22Rv1 (cell line): ENCODE data around the gene DYRK3.

Source experiments
- H3K27ac ChIP-seq: fragments of 450-650 bp; 2 replicates; pipeline ENCODE4 v1.5.1; 2017
- ZFX ChIP-seq: fragments of 450-650 bp; IDR thresholded peaks from 2 replicates; pipeline ENCODE4 v1.6.1; 2017; ENCODE audit warnings: antibody characterized with exemption, borderline replicate concordance
- TF ChIP-seq, protein P1 (sequence below): fragments of 450-650 bp; IDR thresholded peaks from 2 replicates; pipeline ENCODE4 v1.5.1; 2017; ENCODE audit warnings: mild to moderate bottlenecking

DYRK3 gene

DNA sequence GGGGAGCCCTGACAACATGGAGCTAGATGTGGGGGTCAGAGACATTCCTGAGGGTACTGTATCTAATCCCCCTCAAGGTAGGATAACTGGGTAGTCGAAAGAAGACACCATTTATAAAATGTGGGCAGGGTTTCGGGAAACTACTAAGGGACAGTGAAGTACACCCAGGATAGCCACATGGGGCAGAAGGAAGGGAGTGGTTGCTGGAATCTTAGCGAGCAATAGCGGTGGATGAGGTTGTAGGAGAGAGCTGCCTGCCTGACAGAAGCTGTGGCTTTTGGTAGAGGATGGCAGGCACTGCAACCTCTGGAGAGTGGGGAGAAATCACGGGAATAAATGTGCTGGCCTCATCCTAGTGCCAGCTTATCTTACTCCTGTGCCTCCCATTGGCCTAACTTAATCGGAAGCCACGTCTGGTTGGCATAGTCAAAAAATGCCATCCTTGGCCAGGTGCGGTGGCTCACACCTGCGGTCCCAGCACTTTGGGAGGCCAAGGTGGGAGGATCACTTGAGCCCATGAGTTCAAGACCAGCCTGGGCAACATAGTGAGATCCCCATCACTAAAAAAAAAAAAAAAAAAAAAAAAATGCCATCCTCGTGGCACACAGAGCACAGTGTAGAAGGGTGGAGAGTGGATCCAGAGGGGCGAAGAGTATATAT, 26.0 kb downstream of the DYRK3 start:
- H3K27ac ChIP-seq = no peak overlapping the region
- no peak for TF ChIP-seq ZFX
- TF ChIP-seq, protein P1, sequence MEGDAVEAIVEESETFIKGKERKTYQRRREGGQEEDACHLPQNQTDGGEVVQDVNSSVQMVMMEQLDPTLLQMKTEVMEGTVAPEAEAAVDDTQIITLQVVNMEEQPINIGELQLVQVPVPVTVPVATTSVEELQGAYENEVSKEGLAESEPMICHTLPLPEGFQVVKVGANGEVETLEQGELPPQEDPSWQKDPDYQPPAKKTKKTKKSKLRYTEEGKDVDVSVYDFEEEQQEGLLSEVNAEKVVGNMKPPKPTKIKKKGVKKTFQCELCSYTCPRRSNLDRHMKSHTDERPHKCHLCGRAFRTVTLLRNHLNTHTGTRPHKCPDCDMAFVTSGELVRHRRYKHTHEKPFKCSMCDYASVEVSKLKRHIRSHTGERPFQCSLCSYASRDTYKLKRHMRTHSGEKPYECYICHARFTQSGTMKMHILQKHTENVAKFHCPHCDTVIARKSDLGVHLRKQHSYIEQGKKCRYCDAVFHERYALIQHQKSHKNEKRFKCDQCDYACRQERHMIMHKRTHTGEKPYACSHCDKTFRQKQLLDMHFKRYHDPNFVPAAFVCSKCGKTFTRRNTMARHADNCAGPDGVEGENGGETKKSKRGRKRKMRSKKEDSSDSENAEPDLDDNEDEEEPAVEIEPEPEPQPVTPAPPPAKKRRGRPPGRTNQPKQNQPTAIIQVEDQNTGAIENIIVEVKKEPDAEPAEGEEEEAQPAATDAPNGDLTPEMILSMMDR = no peak

GRCh38 chr1:206662396-206663092, 27.2 kb downstream of the DYRK3 start:
- no peak overlapping the region for H3K27ac ChIP-seq
- TF ChIP-seq ZFX = no peak
- TF ChIP-seq, protein P1 = no peak

DNA sequence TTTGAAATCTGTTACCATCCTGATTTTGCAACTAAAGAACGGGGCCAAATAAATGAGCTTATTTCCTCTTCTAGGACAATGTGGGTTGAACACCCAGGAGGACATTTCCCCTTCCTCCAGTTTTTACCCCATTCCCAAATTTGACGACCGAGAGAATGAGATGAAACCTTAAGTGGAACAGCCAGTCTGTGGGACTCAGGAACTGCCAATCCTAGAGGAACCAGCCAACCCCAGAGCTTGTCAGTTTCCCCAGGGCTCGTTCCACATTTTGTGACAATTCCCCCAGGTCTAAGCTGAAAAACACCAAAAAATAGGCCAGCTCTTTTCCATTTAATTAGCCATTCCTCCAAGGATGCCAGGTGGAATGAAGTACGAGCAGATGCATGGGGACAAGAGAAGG, 28.0 kb downstream of the DYRK3 start:
- TF ChIP-seq, protein P1 = no peak
- TF ChIP-seq ZFX = no peak
- H3K27ac ChIP-seq = no peak overlapping the region

GRCh38 chr1:206663832-206664652, 28.7 kb downstream of the DYRK3 start:
- TF ChIP-seq, protein P1 = peak; percentile 95
- no peak for TF ChIP-seq ZFX
- H3K27ac ChIP-seq = no peak overlapping the region

GRCh38 chr1:206664740-206665139, 29.4 kb downstream of the DYRK3 start:
- H3K27ac ChIP-seq = no peak overlapping the region
- TF ChIP-seq ZFX = no peak
- TF ChIP-seq, protein P1 = no peak

DNA sequence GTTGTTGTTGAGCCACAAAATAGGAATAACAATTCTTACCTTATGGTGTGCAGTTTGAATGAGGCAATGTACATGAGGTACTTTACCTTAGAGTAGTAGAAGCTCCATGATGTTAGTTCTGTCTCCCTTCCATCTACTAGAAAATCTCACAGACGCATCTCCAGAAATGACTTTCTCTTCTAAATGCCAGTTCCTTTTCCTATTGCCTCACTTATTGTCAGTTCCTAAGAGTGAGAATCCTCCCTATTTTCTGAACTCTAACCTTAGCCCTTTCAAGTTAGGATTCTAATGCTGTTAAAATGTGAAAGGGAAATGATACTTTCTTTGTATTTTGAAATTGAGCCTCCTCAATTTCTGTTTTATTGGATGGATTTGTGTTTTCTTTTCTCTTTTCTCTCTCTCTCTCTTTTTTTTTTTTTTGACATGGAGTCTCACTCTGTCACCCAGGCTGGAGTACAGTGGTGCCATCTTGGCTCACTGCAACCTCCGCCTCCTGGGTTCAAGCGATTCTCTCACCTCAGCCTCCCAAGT, 30.8 kb downstream of the DYRK3 start:
- TF ChIP-seq ZFX = no peak
- TF ChIP-seq, protein P1 = no peak

More for the DNA sequence above, 30.8 kb downstream of the DYRK3 start:
- no peak overlapping the region for H3K27ac ChIP-seq
